Common myeloid progenitor, CD34-positive (primary cell): ENCODE results near the gene HNRNPR.

Experiments
- CTCF ChIA-PET: fragments of 350-600 bp; sonication (Branson Sonifier 250); formaldehyde crosslinking; loops from one replicate; lab custom pipeline; 2021; ENCODE audit warnings: antibody characterized with exemption; lab: Charles Lee
- POLR2A ChIA-PET: fragments of 350-600 bp; sonication (Branson Sonifier 250); formaldehyde crosslinking; loops from one replicate; lab custom pipeline; 2021; ENCODE audit warnings: antibody characterized with exemption; lab: Charles Lee
- DNase-seq, 3 donors: peaks; one replicate each; pipeline versions ENCODE4 v3.0.0 to v3.0.0-alpha.2; 2013
- H3K27ac ChIP-seq, 2 experiments: 1 replicate in 1 of 2; 2 replicates in 1 of 2; pipeline ENCODE4 v1.7.0; 2013; ENCODE audit warnings: inconsistent platforms in 2 of 2, low read length in 2 of 2, mild to moderate bottlenecking in 2 of 2, low read depth in 1 of 2, moderate library complexity in 1 of 2; ENCODE audit not compliant: severe bottlenecking in 2 of 2, insufficient read depth in 1 of 2, poor library complexity in 1 of 2
- H3K27me3 ChIP-seq, 5 experiments: replicated peaks in 2 of 5; 1 replicate in 3 of 5; 2 replicates in 2 of 5; pipeline versions ENCODE4 v1.6.1 to v1.7.0; 2013; ENCODE audit warnings: low read length in 4 of 5, mild to moderate bottlenecking in 2 of 5, moderate library complexity in 2 of 5, inconsistent platforms in 1 of 5; ENCODE audit not compliant: insufficient read depth in 5 of 5, control insufficient read depth in 4 of 5
- H3K36me3 ChIP-seq, 4 experiments: 1 replicate in 2 of 4; 2 replicates in 2 of 4; pipeline versions ENCODE4 v1.6.1 to v1.7.0; 2013; ENCODE audit warnings: low read length in 3 of 4, control low read depth in 1 of 4, mild to moderate bottlenecking in 1 of 4; ENCODE audit not compliant: control insufficient read depth in 4 of 4, insufficient read depth in 4 of 4
- H3K4me1 ChIP-seq, 4 experiments: 1 replicate in 3 of 4; 2 replicates in 1 of 4; pipeline versions ENCODE4 v1.6.1 to v1.7.1; 2013; ENCODE audit warnings: low read length in 3 of 4, mild to moderate bottlenecking in 3 of 4, control low read depth in 1 of 4, inconsistent platforms in 1 of 4, moderate library complexity in 1 of 4; ENCODE audit not compliant: control insufficient read depth in 4 of 4, insufficient read depth in 4 of 4; ENCODE audit errors: control extremely low read depth in 1 of 4
- H3K4me3 ChIP-seq, 7 experiments: 1 replicate in 4 of 7; 2 replicates in 3 of 7; pipeline versions ENCODE4 v1.5.1 to v1.7.0; 2013; ENCODE audit warnings: mild to moderate bottlenecking in 7 of 7, low read length in 6 of 7, moderate library complexity in 6 of 7, inconsistent platforms in 2 of 7, low read depth in 2 of 7, control low read depth in 1 of 7; ENCODE audit not compliant: insufficient read depth in 4 of 7, control insufficient read depth in 1 of 7; ENCODE audit errors: extremely low read depth in 1 of 7
- H3K9me3 ChIP-seq, 5 experiments: 1 replicate in 4 of 5; 2 replicates in 1 of 5; pipeline versions ENCODE4 v1.6.1 to v1.7.1; 2013; ENCODE audit warnings: low read length in 4 of 5, mild to moderate bottlenecking in 2 of 5, inconsistent platforms in 1 of 5, low read depth in 1 of 5, moderate library complexity in 1 of 5; ENCODE audit not compliant: control insufficient read depth in 4 of 5, insufficient read depth in 2 of 5; ENCODE audit errors: control extremely low read depth in 1 of 5
- WGBS: methylation state at CpG from one replicate; pipeline ENCODE4 v1.1.5; 2013; ENCODE audit not compliant: insufficient coverage; 5-methylcytosine and 5-hydroxymethylcytosine counted together

Gene HNRNPR

DNA sequence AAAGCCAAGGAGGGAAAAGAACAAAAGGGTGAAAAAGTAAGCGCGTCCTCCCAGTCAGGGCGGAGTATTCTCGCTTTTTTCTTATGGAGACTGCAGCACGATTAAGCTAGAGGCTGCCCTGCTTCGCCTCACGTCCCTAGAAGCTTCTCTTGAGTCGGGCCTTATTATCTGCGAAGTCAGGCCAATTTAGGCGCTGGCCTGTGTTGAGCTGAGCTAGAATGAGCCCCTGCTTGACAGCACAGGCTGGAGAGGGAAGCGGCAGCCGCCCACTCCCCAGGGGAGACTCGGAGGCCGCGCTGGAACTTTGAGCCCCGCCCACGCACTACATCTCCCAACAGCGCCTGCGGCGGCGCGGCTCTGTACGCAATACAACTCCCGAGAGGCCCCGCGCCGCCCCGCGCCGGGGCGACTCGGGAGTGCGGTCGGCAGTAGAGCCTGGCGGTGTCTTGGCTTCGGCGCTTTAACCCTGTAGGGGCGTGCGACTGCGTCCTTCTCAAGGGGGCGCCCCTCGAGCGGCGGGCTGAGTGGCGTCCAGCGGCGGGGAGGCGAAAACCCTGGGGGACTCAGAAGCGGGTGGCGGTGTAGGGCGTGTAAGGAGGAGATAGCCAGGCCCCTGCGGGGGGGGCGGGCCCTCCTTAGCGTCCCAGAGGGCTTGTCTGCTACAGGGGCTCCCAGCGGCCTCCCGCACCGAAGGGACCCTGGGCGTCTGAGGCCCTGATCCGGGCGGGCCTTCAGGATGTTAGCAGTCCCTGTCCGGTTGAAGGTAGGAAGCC lies 24.7 kb upstream of the HNRNPR start:
- POLR2A ChIA-PET: interaction anchor here (3.5 kb wide), 1 partner anchor 24 kb away, joined by 21 read pairs; the partner anchor contains the start of gene HNRNPR
- 0% methylated on average over 35 of the region's 61 CpGs for WGBS
- Histone ChIP-seq H3K9me3 (peaks cover 6 to 23% (median 9%) of the 10 kb centered on the region in 5 experiments), H3K27ac (peak overlapping the region; percentile 77 to 96), H3K36me3 (peaks cover 8 to 29% (median 19%) of the 10 kb centered on the region in 4 experiments), H3K27me3 (no peaks in the 10 kb centered on the region), H3K4me3 (peak overlapping the region; percentile 82 to 99 (median 94)), H3K4me1 (peaks cover 13 to 35% (median 29%) of the 10 kb centered on the region in 4 experiments)
- DNase-seq: peak; percentile 94 to 96 (median 95)
- CTCF ChIA-PET: interaction anchor here (0.7 to 4.0 kb wide), 10 partner anchors 11 to 36 kb away, joined by 3 to 21 read pairs (median 3); partner anchors contain the start of gene HNRNPR

DNA sequence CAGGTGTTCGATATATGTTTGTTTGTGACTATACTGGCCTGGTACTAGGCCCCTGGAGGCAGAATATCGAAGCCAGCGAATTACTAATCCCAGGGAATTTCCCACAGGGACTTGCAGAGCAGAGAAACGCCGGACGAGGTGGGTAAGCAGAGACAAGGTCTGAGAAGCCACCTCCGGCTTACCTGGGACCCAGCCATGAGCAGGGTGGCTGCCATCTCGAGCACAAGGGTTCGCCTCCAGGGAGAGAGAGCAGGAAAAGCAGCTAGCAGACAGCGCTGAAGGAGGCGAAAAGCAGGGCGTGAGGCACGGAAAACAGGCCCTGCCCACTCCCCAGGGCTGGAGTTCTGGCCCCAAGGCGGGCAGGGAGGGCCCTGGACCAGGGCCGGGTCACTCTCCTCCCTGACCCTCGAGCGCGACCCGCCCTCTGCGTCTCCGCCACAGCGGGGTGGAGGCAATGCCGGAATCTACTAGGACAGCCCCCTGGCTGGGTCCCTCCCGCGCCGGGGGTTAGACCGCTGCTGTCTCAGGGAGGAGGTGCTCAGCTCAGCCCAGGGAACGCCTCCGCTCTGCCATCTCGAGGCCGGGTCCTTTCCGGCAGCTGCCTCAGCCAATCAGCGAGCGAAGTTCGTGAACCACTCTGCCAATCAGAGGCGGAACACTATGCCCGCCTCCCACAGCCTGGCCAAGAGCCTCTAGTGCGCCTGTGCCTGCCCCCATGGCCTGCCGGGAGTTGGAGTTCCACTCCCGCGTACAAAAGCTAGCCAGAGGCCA lies 23.9 kb upstream of the HNRNPR start:
- peak overlapping the region; percentile 82 to 99 (median 94) for H3K4me3 ChIP-seq
- peaks cover 6 to 31% (median 16%) of the 10 kb centered on the region in 5 experiments for H3K9me3 ChIP-seq
- POLR2A ChIA-PET: interaction anchor here (0.6 to 3.5 kb wide), 2 partner anchors 24 to 1564 kb away, joined by 3 to 21 read pairs; partner anchors contain the start of gene HNRNPR
- DNase-seq: peak; percentile 99 to 100 (median 99)
- no peaks in the 10 kb centered on the region for H3K27me3 ChIP-seq
- H3K4me1 ChIP-seq: peaks cover 13 to 35% (median 29%) of the 10 kb centered on the region in 4 experiments
- CTCF ChIA-PET: interaction anchor here (0.7 to 1.6 kb wide), 6 partner anchors 22 to 36 kb away, joined by 3 to 5 read pairs (median 3); no protein-coding TSS in a partner anchor
- peaks cover 9 to 35% (median 26%) of the 10 kb centered on the region in 4 experiments for H3K36me3 ChIP-seq
- 5% methylated on average over 38 of the region's 41 CpGs for WGBS
- peak overlapping the region; percentile 77 to 96 for H3K27ac ChIP-seq

DNA sequence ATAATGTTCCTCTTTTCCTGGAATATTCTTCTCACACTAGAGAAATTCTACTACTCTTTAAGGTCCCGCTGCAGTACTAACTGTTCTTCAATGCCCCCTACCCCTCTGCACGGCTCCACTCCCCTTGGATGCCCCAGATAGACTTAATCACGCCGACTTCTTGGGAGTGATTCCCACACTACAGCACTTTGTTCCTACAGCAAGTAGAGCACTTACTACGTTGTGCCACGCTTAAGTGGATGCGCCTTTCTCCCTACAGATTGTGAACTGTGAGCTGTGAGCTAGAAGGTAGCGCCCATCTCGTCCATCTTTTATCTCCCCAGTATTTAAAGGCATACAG lies 23.3 kb upstream of the HNRNPR start:
- CTCF ChIA-PET: interaction anchor here (1.1 to 1.6 kb wide), 4 partner anchors 21 to 37 kb away, joined by 3 to 5 read pairs (median 4); no protein-coding TSS in a partner anchor
- DNase-seq: peak in 2 of 3 donors; percentile 18 to 33
- WGBS: 92% methylated on average over 4 of the region's 9 CpGs

DNA sequence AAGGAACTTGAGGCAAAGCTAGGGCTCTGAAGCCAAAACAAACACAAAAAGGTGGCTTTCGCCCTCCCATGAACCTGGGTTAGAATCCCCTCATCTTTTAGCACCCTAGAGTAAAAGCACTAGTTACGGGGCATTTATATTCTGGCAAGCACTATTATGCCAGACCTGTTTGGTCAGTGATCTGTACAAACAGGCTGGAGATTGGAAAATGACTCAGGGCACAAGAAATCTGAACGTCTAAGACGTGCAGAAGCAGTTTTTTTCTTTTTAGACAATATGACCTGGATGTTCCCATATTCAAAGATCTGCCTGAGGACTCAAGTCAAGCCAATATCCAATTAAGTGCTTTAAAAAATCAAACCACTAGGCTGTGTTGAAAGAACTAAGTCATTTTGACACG lies 22.5 kb upstream of the HNRNPR start:
- whole genome bisulfite sequencing: 100% methylated on average over 5 of the region's 5 CpGs
- DNase-seq: no peak
- Histone ChIP-seq H3K4me1 (peaks cover 13 to 35% (median 29%) of the 10 kb centered on the region in 4 experiments), H3K27me3 (no peaks in the 10 kb centered on the region), H3K27ac (no peak overlapping the region), H3K9me3 (peaks cover 9 to 45% (median 29%) of the 10 kb centered on the region in 5 experiments), H3K36me3 (peaks cover 23 to 45% (median 38%) of the 10 kb centered on the region in 4 experiments), H3K4me3 (no peak overlapping the region)
- ChIA-PET CTCF (interaction anchor here (1.3 to 1.8 kb wide), 2 partner anchors 10 to 22 kb away, joined by 5 to 6 read pairs; partner anchors contain the start of gene HNRNPR), POLR2A (interaction anchor here (3.5 kb wide), 1 partner anchor 22 kb away, joined by 21 read pairs; the partner anchor contains the start of gene HNRNPR)

More for the DNA sequence above, 23.3 kb upstream of the HNRNPR start:
- peaks cover 15 to 41% (median 31%) of the 10 kb centered on the region in 4 experiments for H3K36me3 ChIP-seq
- H3K4me1 ChIP-seq: peaks cover 13 to 35% (median 29%) of the 10 kb centered on the region in 4 experiments
- POLR2A ChIA-PET: interaction anchor here (3.5 kb wide), 1 partner anchor 23 kb away, joined by 21 read pairs; the partner anchor contains the start of gene HNRNPR
- H3K9me3 ChIP-seq: peaks cover 6 to 37% (median 22%) of the 10 kb centered on the region in 5 experiments
- H3K27ac ChIP-seq: peak overlapping the region in 1 of 2 experiments; percentile 96
- no peaks in the 10 kb centered on the region for H3K27me3 ChIP-seq
- peak overlapping the region; percentile 82 to 99 (median 94) for H3K4me3 ChIP-seq

DNA sequence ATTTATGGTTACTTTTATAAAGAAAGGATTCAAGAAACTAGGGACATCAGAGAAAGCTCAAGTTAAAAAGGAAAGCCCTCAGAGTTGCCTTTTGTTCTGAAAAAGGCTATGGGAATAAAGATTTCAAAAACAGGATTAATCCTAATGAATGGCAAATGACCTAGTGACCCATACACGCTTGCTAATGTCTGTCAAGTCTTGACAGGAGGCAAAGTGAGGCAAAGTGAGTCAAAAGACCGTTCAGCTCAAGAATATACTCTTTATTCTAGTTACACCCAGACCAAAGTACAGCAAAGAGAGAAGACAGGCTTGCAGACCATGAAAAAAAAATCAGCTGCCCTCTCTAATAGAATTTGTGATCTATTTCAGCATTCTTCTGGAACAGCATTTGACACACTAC lies 22.1 kb upstream of the HNRNPR start:
- H3K4me3 ChIP-seq: no peak overlapping the region
- POLR2A ChIA-PET: no interaction called here
- DNase-seq: no peak

DNA sequence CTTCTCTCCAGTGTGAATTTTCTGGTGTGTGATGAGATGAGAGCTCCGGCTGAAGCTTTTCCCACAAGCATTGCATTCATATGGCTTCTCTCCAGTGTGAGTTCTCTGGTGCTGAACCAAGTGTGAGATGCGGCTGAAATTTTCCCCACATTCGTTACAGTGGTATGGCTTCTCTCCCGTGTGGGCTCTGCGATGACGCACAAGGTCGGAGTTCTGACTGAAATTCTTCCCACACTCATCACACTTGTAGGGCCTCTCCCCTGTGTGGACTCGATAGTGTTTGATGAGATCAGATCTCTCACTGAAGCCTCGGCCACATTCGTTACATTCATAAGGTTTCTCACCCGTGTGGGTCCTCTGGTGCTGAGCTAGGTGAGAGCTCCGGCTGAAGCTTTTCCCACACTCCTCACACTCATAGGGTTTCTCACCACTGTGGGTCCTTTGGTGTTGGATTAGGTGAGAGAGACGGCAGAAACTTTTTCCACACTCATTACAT lies 18.2 kb upstream of the HNRNPR start:
- Histone ChIP-seq H3K27ac (no peak overlapping the region), H3K4me3 (peak overlapping the region in 1 of 7 experiments; percentile 6), H3K4me1 (peaks cover 0 to 5% (median under 1%) of the 10 kb centered on the region in 4 experiments), H3K36me3 (peaks cover 34 to 73% (median 57%) of the 10 kb centered on the region in 4 experiments), H3K9me3 (peaks cover 15 to 77% (median 50%) of the 10 kb centered on the region in 5 experiments), H3K27me3 (no peaks in the 10 kb centered on the region)
- 100% methylated on average over 8 of the region's 13 CpGs for WGBS
- ChIA-PET POLR2A (no interaction called here), CTCF (interaction anchor here (1.6 to 1.8 kb wide), 2 partner anchors 12 to 18 kb away, joined by 3 to 7 read pairs; partner anchors contain the start of gene HNRNPR)
- DNase-seq: peak in 2 of 3 donors; percentile 25 to 43

More for the DNA sequence above, 22.1 kb upstream of the HNRNPR start:
- H3K27ac ChIP-seq: no peak overlapping the region
- peaks cover 13 to 31% (median 24%) of the 10 kb centered on the region in 4 experiments for H3K4me1 ChIP-seq
- peaks cover 9 to 49% (median 34%) of the 10 kb centered on the region in 5 experiments for H3K9me3 ChIP-seq
- H3K36me3 ChIP-seq: peaks cover 28 to 50% (median 42%) of the 10 kb centered on the region in 4 experiments
- CTCF ChIA-PET: interaction anchor here (1.3 to 1.8 kb wide), 2 partner anchors 9 to 21 kb away, joined by 5 to 6 read pairs; partner anchors contain the start of gene HNRNPR
- whole genome bisulfite sequencing: no CpG with 5 or more reads among the region's 2 CpGs
- no peaks in the 10 kb centered on the region for H3K27me3 ChIP-seq
